RWPE2 (cell line): ENCODE measurements around the gene ACBD7.
A peak's percentile ranks its signal among the peaks of the same experiment; 100 is the strongest.

Experiments used
- ATAC-seq: fragments of 200-7000 bp; cut with Tn5 transposase; 3 replicates; pipeline ENCODE4 v1.9.1; 2021; ENCODE audit warnings: low read depth
- DNase-seq: peaks from one replicate; pipeline ENCODE4 v3.0.0-alpha.2; 2020; ENCODE audit warnings: low spot score
- H3K27ac ChIP-seq: fragments of 450-650 bp; 2 replicates; pipeline ENCODE4 v1.5.1; 2017; ENCODE audit warnings: mild to moderate bottlenecking; ENCODE audit not compliant: poor library complexity, severe bottlenecking
- H3K27me3 ChIP-seq: fragments of 250-450 bp; sonication (Bioruptor Pico); 2 replicates; pipeline ENCODE4 v1.5.1; 2021; ENCODE audit warnings: mild to moderate bottlenecking, moderate library complexity; ENCODE audit not compliant: insufficient read depth, poor library complexity, severe bottlenecking
- H3K36me3 ChIP-seq: fragments of 250-450 bp; sonication (Bioruptor Pico); 2 replicates; pipeline ENCODE4 v1.5.1; 2020; ENCODE audit warnings: low read depth, mild to moderate bottlenecking, moderate library complexity
- H3K4me1 ChIP-seq: fragments of 250-450 bp; sonication (Bioruptor Pico); 2 replicates; pipeline ENCODE4 v1.5.1; 2021; ENCODE audit warnings: mild to moderate bottlenecking, moderate library complexity; ENCODE audit not compliant: insufficient read depth, poor library complexity, severe bottlenecking
- H3K4me3 ChIP-seq: fragments of 250-450 bp; sonication (Bioruptor Pico); 2 replicates; pipeline ENCODE4 v1.5.1; 2021; ENCODE audit warnings: mild to moderate bottlenecking, moderate library complexity; ENCODE audit not compliant: severe bottlenecking
- H3K9me3 ChIP-seq: fragments of 250-450 bp; sonication (Bioruptor Pico); 2 replicates; pipeline ENCODE4 v1.5.1; 2021; ENCODE audit warnings: mild to moderate bottlenecking, moderate library complexity; ENCODE audit not compliant: severe bottlenecking
- CTCF ChIP-seq: fragments of 450-650 bp; IDR thresholded peaks from one replicate; pipeline ENCODE4 v1.5.1; 2017; ENCODE audit warnings: mild to moderate bottlenecking, moderate library complexity; ENCODE audit not compliant: poor library complexity, severe bottlenecking

ACBD7 gene

GRCh38 chr10:15049533-15049932 is 39.0 kb downstream of the ACBD7 start:
- no peaks in the 10 kb centered on the region for H3K27me3 ChIP-seq
- ATAC-seq (no peak), DNase-seq (no peak)
- H3K9me3 ChIP-seq, result no peaks in the 10 kb centered on the region
- H3K36me3 ChIP-seq, result no peaks in the 10 kb centered on the region
- no peak for TF ChIP-seq CTCF
- H3K4me1 ChIP-seq, result peaks cover 10% of the 10 kb centered on the region
- H3K27ac ChIP-seq, result no peak overlapping the region
- H3K4me3 ChIP-seq, result no peak overlapping the region

- Histone ChIP-seq H3K9me3 (peaks cover 8% of the 10 kb centered on the region), H3K27me3 (no peaks in the 10 kb centered on the region), H3K4me1 (peaks cover 18% of the 10 kb centered on the region), H3K4me3 (no peak overlapping the region), H3K36me3 (no peaks in the 10 kb centered on the region), H3K27ac (no peak overlapping the region)
- peak; percentile 42; the same call in 2 of the 3 replicates for ATAC-seq
- TF ChIP-seq CTCF, result no peak
- DNase-seq, result no peak
Measured at GRCh38 chr10:15046626-15047025, 42.0 kb downstream of the ACBD7 start.

DNA sequence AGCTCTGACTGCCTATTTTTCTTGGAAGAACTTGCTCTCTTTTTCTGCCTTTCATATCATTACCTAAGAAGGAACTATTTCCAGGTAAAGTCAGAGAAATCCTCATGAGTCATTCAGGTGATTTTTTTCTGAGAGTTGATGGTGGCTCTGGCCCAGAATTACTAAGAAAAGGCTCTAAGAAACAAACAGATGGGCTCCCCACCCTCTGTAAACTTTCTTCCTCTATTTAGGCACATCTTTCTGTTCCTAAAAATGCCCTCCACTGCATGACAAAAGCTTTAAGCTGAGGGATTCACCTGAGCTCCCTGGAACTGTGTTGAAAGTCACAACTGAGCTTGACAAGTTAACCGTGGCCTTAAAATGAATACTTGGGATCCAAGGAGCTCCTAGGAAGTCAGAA is 43.2 kb downstream of the ACBD7 start:
- Histone ChIP-seq H3K27me3 (no peaks in the 10 kb centered on the region), H3K36me3 (no peaks in the 10 kb centered on the region), H3K4me3 (no peak overlapping the region), H3K27ac (peak overlapping the region; percentile 18), H3K4me1 (peaks cover 18% of the 10 kb centered on the region), H3K9me3 (peaks cover 8% of the 10 kb centered on the region)
- TF ChIP-seq CTCF, result no peak
- ATAC-seq (peak; percentile 48; the same call in 1 of the 3 replicates), DNase-seq (no peak)

DNA sequence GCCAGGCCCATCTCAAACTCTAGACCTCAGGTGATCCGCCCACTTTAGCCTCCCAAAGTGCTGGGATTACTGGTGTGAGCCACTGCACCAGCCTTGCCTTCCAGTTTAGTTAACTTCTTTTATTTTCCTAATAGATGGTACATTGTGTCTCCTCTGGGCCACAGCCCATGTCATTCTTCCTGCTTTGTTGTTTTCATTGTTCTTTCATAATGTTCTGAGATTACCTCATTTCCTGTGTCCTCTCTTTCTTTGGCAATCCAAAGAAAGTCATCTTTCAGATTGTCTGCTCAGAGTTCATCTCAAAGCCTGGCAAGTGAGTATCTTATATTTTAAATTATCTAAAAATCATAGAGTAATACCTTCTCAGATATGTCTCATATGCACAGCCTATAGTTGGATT is 44.9 kb downstream of the ACBD7 start, which contains the start of gene OLAH:
TSS of gene OLAH (plus strand) at position 270 of the 400 bp plus-strand sequence. CDS start 3,346 bp downstream, outside the sequence.
- TF ChIP-seq CTCF, result no peak
- no peak within 1 kb of the TSS for H3K4me3 ChIP-seq

GRCh38 chr10:15038416-15038815 is 50.2 kb downstream of the ACBD7 start:
- DNase-seq, result no peak

More for the DNA sequence above, 44.9 kb downstream of the ACBD7 start, which contains the start of gene OLAH:
- DNase-seq (no peak), ATAC-seq (no peak)
- Histone ChIP-seq H3K4me1 (peaks cover 18% of the 10 kb centered on the region), H3K27ac (peak within 1 kb of the TSS; percentile 18), H3K9me3 (peaks cover 8% of the 10 kb centered on the region), H3K27me3 (no peaks in the 10 kb centered on the region), H3K36me3 (no peaks in the 10 kb centered on the region)

More at GRCh38 chr10:15038416-15038815, 50.2 kb downstream of the ACBD7 start:
- Histone ChIP-seq H3K9me3 (peaks cover 1% of the 10 kb centered on the region), H3K4me1 (no peaks in the 10 kb centered on the region), H3K36me3 (no peaks in the 10 kb centered on the region), H3K27me3 (no peaks in the 10 kb centered on the region), H3K4me3 (no peak overlapping the region), H3K27ac (no peak overlapping the region)
- TF ChIP-seq CTCF, result no peak
- no peak for ATAC-seq
